Stimulated activated CD4-positive, alpha-beta T cell treated with anti-CD3 and anti-CD28 coated beads, Interleukin-12 subunit alpha, Interleukin-12 subunit beta, amount 100 ng/mL, for 4 hours (primary cell): ENCODE results near the gene PYCR2.

ENCODE experiments used
- DNase-seq: peaks from one replicate; pipeline ENCODE4 v3.0.0-alpha.2; 2020

The PYCR2 gene

GRCh38 chr1:225873281-225873850, 50.7 kb downstream of the PYCR2 start:
- DNase-seq, result no peak

- DNase-seq, result no peak
Observed at GRCh38 chr1:225872075-225872430, 52.0 kb downstream of the PYCR2 start.

- DNase-seq, result no peak
Observed at GRCh38 chr1:225871359-225872074, 52.5 kb downstream of the PYCR2 start.

- DNase-seq, result no peak
Observed at GRCh38 chr1:225870911-225871310, 53.1 kb downstream of the PYCR2 start.
